ENCODE measurements around the gene PPP1R1B. TPM values are rescaled to one million over a fixed set of nuclear protein-coding genes. Genes with fewer than 3 reads are reported as not detected.

Gene PPP1R1B
- total RNA-seq, 4 donors from 2014 or later = 2.7 to 12.2 (median 8.6) TPM

- H3K9me3 ChIP-seq = no peaks in the 10 kb centered on the region
- WGBS, 2 donors (ENCODE audit: low coverage in 1 of 2) = 0 to 8% methylated on average over 1 of the region's 6 CpGs
- no peak for ATAC-seq
- H3K27me3 ChIP-seq = peaks cover 65% of the 10 kb centered on the region
- TF ChIP-seq, protein P1, sequence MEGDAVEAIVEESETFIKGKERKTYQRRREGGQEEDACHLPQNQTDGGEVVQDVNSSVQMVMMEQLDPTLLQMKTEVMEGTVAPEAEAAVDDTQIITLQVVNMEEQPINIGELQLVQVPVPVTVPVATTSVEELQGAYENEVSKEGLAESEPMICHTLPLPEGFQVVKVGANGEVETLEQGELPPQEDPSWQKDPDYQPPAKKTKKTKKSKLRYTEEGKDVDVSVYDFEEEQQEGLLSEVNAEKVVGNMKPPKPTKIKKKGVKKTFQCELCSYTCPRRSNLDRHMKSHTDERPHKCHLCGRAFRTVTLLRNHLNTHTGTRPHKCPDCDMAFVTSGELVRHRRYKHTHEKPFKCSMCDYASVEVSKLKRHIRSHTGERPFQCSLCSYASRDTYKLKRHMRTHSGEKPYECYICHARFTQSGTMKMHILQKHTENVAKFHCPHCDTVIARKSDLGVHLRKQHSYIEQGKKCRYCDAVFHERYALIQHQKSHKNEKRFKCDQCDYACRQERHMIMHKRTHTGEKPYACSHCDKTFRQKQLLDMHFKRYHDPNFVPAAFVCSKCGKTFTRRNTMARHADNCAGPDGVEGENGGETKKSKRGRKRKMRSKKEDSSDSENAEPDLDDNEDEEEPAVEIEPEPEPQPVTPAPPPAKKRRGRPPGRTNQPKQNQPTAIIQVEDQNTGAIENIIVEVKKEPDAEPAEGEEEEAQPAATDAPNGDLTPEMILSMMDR (IDR thresholded peaks at IDR 0.05) = no peak
- TF ChIP-seq POLR2AphosphoS5 (IDR thresholded peaks at IDR 0.05) (no peak), POLR2A (IDR thresholded peaks at IDR 0.05) (no peak), EP300 (IDR thresholded peaks at IDR 0.05) (no peak)
- no peak overlapping the region for H3K4me3 ChIP-seq
- H3K27ac ChIP-seq = peak overlapping the region in 1 of 4 donors; percentile 3
- peaks cover 0 to 40% (median 19%) of the 10 kb centered on the region in 3 donors for H3K4me1 ChIP-seq
- H3K36me3 ChIP-seq = no peaks in the 10 kb centered on the region
Measured at GRCh38 chr17:39631403-39631802, 4.7 kb downstream of the PPP1R1B start.

DNA sequence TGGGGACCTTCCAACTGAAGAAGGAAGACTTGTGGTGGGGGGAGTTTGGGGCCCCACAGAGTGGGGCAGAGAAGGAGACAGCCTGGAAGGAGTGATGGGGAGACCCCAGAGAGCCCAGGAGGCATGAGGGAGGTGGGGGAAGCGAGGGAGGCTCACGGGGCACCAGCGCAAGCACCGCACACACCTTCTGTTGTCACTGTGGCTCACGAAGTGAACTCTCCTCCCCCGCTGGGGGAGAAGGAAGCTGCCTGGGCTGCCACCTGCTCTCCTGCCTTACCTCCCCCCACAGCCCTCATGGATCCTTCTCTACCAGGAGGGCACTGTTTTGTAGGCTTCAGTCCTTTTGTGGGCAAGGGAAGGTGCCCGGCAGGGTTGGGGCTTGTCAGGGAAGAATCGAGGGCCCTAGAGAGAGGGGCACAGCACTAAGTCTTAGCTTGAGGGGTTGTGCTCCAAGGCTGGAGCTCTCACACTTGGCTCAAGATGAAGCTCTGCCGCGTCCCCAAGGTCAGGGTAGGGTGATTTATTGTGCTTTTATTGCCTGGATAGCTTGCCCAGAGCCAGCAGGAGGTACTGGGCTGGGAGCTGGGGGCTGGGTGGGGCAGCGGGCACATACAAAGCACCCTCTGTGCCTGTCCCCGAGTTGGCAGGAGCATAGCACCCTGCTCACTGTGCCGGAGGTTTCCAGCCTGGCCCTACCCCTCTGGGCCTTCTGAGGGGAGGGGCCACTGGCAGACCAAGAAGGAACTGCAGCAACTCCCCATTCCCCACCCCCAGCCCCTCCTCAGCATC lies 5.6 kb downstream of the PPP1R1B start:
- ATAC-seq = no peak
- Histone ChIP-seq H3K27me3 (peaks cover 55% of the 10 kb centered on the region), H3K36me3 (no peaks in the 10 kb centered on the region), H3K4me3 (no peak overlapping the region), H3K4me1 (peaks cover 0 to 34% (median 14%) of the 10 kb centered on the region in 3 donors), H3K27ac (peak overlapping the region in 3 of 4 donors; percentile 3 to 32 (median 19)), H3K9me3 (no peaks in the 10 kb centered on the region)
- TF ChIP-seq, protein P1 (IDR thresholded peaks at IDR 0.05) = no peak
- TF ChIP-seq POLR2AphosphoS5 (IDR thresholded peaks at IDR 0.05) (no peak), EP300 (IDR thresholded peaks at IDR 0.05) (no peak), POLR2A (IDR thresholded peaks at IDR 0.05) (no peak)
- WGBS, 2 donors (ENCODE audit: low coverage in 1 of 2) = 27 to 57% methylated on average over 2 to 5 of the region's 13 CpGs

DNA sequence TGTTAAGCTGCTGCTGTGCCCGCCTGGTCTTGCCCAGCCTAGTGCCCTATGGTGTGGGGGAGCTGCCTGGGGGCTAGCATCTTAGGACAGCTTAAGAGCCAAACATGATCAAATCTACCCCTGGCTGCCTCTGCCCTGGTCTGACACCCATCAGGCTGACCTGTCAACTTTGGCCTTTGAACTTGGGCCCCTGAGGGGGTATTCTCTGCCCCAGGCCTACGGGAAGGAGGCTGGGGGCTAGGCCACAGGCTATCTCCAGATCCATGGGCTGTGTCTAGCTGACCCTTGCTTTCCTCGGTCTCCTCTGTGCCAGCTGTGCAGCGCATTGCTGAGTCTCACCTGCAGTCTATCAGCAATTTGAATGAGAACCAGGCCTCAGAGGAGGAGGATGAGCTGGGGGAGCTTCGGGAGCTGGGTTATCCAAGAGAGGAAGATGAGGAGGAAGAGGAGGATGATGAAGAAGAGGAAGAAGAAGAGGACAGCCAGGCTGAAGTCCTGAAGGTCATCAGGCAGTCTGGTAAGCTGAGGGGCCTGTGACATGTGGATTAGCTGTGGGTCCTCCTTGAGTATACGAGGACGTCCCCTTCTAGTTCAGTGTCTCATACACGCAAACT lies 6.9 kb downstream of the PPP1R1B start:
- no peak for ATAC-seq
- Histone ChIP-seq H3K27ac (peak overlapping the region in 1 of 4 donors; percentile 16), H3K4me1 (peaks cover 0 to 43% (median 23%) of the 10 kb centered on the region in 3 donors), H3K36me3 (no peaks in the 10 kb centered on the region), H3K4me3 (no peak overlapping the region), H3K27me3 (peaks cover 42% of the 10 kb centered on the region), H3K9me3 (no peaks in the 10 kb centered on the region)
- TF ChIP-seq POLR2A (IDR thresholded peaks at IDR 0.05) (no peak), EP300 (IDR thresholded peaks at IDR 0.05) (no peak), POLR2AphosphoS5 (IDR thresholded peaks at IDR 0.05) (no peak)
- TF ChIP-seq, protein P1 (IDR thresholded peaks at IDR 0.05) = no peak
- 50 to 76% methylated on average over 4 to 5 of the region's 8 CpGs for WGBS, 2 donors (ENCODE audit: low coverage in 1 of 2)

- Histone ChIP-seq H3K4me1 (peaks cover 0 to 50% (median 24%) of the 10 kb centered on the region in 3 donors), H3K27ac (no peak overlapping the region)
Measured at GRCh38 chr17:39634384-39634871, 7.7 kb downstream of the PPP1R1B start.

More at GRCh38 chr17:39634384-39634871, 7.7 kb downstream of the PPP1R1B start:
- no peak for ATAC-seq
- Histone ChIP-seq H3K9me3 (no peaks in the 10 kb centered on the region), H3K27me3 (peaks cover 34% of the 10 kb centered on the region), H3K4me3 (no peak overlapping the region), H3K36me3 (no peaks in the 10 kb centered on the region)
- WGBS, 2 donors (ENCODE audit: low coverage in 1 of 2) = 0% methylated on average over 1 of the region's 2 CpGs
- TF ChIP-seq EP300 (IDR thresholded peaks at IDR 0.05) (no peak), POLR2A (IDR thresholded peaks at IDR 0.05) (no peak)
- TF ChIP-seq, protein P1 (IDR thresholded peaks at IDR 0.05) = peak in 3 of 4 experiments; percentile 62 to 77 (median 70)

Measured in gastroesophageal sphincter (tissue), 4 donors.